ENCODE results near the gene SDR42E1. TPM values are rescaled to one million over a fixed set of nuclear protein-coding genes. Genes with fewer than 3 reads are reported as not detected.

The SDR42E1 gene
- total RNA-seq, 6 donors from 2014 or later = 2.1 to 5.7 (median 4.1) TPM

- Histone ChIP-seq H3K4me1 (peaks cover 0 to 10% (median 0%) of the 10 kb centered on the region in 4 donors), H3K9me3 (no peaks in the 10 kb centered on the region), H3K27me3 (no peaks in the 10 kb centered on the region), H3K4me3 (no peak overlapping the region), H3K27ac (no peak overlapping the region), H3K36me3 (no peaks in the 10 kb centered on the region)
- 69% methylated on average over 8 of the region's 8 CpGs for WGBS, 2 donors
- TF ChIP-seq EP300 (IDR thresholded peaks at IDR 0.05) (no peak), POLR2AphosphoS5 (IDR thresholded peaks at IDR 0.05) (no peak), POLR2A (IDR thresholded peaks at IDR 0.05) (no peak), CTCF (IDR thresholded peaks at IDR 0.05) (no peak)
- ATAC-seq (ENCODE audit: low FRiP score in 2 of 2) (peak in 1 of 2 donors; percentile 57), DNase-seq (no peak)
Measured at GRCh38 chr16:82019535-82019934, 8.3 kb upstream of the SDR42E1 start.

GRCh38 chr16:82017911-82018568 lies 6.8 kb upstream of the SDR42E1 start:
- H3K4me1 ChIP-seq = peaks cover 0 to 10% (median 0%) of the 10 kb centered on the region in 4 donors
- H3K36me3 ChIP-seq = no peaks in the 10 kb centered on the region
- H3K27me3 ChIP-seq = no peaks in the 10 kb centered on the region
- TF ChIP-seq CTCF (IDR thresholded peaks at IDR 0.05) (no peak), EP300 (IDR thresholded peaks at IDR 0.05) (no peak), POLR2A (IDR thresholded peaks at IDR 0.05) (no peak), POLR2AphosphoS5 (IDR thresholded peaks at IDR 0.05) (no peak)
- ATAC-seq (ENCODE audit: low FRiP score in 2 of 2) = no peak
- H3K9me3 ChIP-seq = no peaks in the 10 kb centered on the region
- DNase-seq = no peak
- H3K4me3 ChIP-seq = no peak overlapping the region
- H3K27ac ChIP-seq = no peak overlapping the region
- 80 to 88% methylated on average over 6 of the region's 6 CpGs for WGBS, 2 donors

GRCh38 chr16:82016964-82017363 lies 5.7 kb upstream of the SDR42E1 start:
- H3K4me3 ChIP-seq = no peak overlapping the region
- ATAC-seq (ENCODE audit: low FRiP score in 2 of 2) (no peak), DNase-seq (no peak)
- H3K9me3 ChIP-seq = no peaks in the 10 kb centered on the region
- no peaks in the 10 kb centered on the region for H3K27me3 ChIP-seq
- TF ChIP-seq POLR2AphosphoS5 (IDR thresholded peaks at IDR 0.05) = no peak
- no peak for TF ChIP-seq POLR2A (IDR thresholded peaks at IDR 0.05)
- TF ChIP-seq CTCF (IDR thresholded peaks at IDR 0.05) = no peak
- no peak for TF ChIP-seq EP300 (IDR thresholded peaks at IDR 0.05)
- H3K36me3 ChIP-seq = no peaks in the 10 kb centered on the region
- 59 to 61% methylated on average over 2 of the region's 2 CpGs for WGBS, 2 donors
- peaks cover 0 to 10% (median 0%) of the 10 kb centered on the region in 4 donors for H3K4me1 ChIP-seq
- no peak overlapping the region for H3K27ac ChIP-seq

GRCh38 chr16:82016263-82016662 lies 5.0 kb upstream of the SDR42E1 start:
- WGBS, 2 donors = 23 to 36% methylated on average over 7 of the region's 7 CpGs
- no peaks in the 10 kb centered on the region for H3K36me3 ChIP-seq
- ATAC-seq (ENCODE audit: low FRiP score in 2 of 2) (no peak), DNase-seq (no peak)
- H3K27me3 ChIP-seq = no peaks in the 10 kb centered on the region
- peaks cover 0 to 13% (median 0%) of the 10 kb centered on the region in 4 donors for H3K4me1 ChIP-seq
- TF ChIP-seq EP300 (IDR thresholded peaks at IDR 0.05) (no peak), CTCF (IDR thresholded peaks at IDR 0.05) (peak in 5 of 6 experiments; percentile 8 to 37 (median 31)), POLR2A (IDR thresholded peaks at IDR 0.05) (no peak), POLR2AphosphoS5 (IDR thresholded peaks at IDR 0.05) (no peak)
- H3K9me3 ChIP-seq = no peaks in the 10 kb centered on the region
- H3K27ac ChIP-seq = no peak overlapping the region
- peak overlapping the region in 1 of 4 donors; percentile 8 for H3K4me3 ChIP-seq

- TF ChIP-seq POLR2A (IDR thresholded peaks at IDR 0.05) (no peak), CTCF (IDR thresholded peaks at IDR 0.05) (no peak), POLR2AphosphoS5 (IDR thresholded peaks at IDR 0.05) (no peak), EP300 (IDR thresholded peaks at IDR 0.05) (no peak)
- ATAC-seq (ENCODE audit: low FRiP score in 2 of 2) = no peak
- Histone ChIP-seq H3K27me3 (no peaks in the 10 kb centered on the region), H3K4me3 (no peak overlapping the region), H3K9me3 (peaks cover 0 to 8% (median 7%) of the 10 kb centered on the region in 4 donors), H3K27ac (no peak overlapping the region), H3K36me3 (no peaks in the 10 kb centered on the region), H3K4me1 (peaks cover 0 to 15% (median 0%) of the 10 kb centered on the region in 4 donors)
- DNase-seq = no peak
- 75 to 88% methylated on average over 2 of the region's 2 CpGs for WGBS, 2 donors
Measured at GRCh38 chr16:82013139-82013538, 1.9 kb upstream of the SDR42E1 start.
